Activated T-helper 9 cell treated with anti-CD3 and anti-CD28 coated beads, Interleukin-2, amount 50 U/mL, for 16 hours (primary cell): ENCODE measurements around the gene SH2D5.

Experiments used
- DNase-seq: peaks from one replicate; pipeline ENCODE4 v3.0.0-alpha.2; 2020; ENCODE audit warnings: low read depth

SH2D5 gene

DNA sequence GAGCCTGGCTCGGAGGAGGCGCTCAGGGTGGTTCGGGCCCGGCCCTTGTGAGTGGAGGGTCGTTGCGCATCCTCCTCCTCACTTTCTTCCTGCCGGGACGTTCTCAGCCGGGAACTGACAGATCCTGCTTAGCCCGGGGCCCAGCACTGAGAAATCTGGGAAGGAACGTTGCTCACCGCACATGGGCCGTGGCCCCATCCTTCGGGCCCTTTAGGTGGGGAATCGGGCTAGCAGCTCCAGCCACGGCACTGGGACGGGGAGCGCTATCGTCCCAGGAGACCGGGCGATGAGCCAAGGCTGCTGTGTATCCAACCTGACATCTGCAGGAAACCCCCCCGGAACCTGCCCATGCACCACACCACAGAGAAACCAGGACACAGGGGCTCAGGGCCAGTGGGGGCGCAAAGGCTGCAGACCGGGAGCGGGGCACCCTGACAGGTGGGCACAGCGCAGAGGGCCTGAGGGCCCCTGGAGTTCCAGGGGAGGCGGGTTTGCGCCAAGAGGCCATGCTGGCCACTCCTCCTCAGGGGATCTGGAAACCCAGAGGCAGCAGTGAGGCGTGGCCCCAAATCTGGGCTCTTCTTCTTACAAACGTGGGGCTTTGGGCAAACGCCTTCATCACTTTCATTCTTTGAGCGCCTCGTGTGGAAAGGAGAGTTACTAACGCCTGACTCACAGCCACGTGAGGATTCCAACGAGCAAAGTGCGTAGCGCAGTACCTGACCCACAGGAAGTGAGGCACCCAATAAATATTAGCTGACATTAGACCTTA is at the start of gene SH2D5:
Gene SH2D5, minus strand, starts transcription at position 116 of the 772 bp plus-strand sequence. CDS start 4,659 bp downstream, outside the sequence.
- DNase-seq, result peak; percentile 56

DNA sequence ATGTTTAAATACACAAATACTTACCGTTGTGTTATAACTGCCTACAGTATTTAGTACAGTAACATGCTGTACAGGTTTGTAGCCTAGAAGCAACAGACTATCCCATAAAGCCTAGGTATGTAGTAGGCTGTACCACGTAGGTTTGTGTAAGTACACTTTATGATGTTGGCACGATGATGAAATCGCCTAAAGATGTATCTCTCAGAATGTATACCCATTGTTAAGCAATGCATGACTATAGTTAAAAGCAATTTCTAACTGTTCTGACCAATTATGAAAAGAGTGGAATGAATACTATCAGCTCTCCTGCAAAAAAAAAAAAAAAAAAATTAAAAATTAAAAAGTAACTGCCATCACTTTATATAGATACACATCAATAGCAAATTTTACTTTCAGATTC is 43.2 kb upstream of the SH2D5 start:
- no peak for DNase-seq

DNA sequence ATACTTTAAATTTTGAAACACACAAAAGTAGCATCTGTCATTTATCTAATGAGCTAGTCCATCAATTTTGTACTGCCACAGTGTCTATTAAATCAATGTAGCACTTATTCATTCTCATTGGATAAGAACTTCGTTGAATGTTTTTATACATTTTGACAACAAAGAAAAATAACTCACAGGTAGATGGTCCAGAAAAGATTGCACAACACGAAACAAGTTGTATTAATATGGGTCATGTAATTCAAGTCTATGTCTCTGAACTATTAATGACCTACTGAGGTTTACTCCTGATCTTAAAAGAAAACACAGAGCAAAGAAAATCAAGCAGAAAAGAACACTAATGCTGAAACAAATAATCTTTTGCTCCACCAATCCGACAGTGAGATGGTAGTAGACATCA is 39.3 kb upstream of the SH2D5 start:
- DNase-seq, result no peak

DNA sequence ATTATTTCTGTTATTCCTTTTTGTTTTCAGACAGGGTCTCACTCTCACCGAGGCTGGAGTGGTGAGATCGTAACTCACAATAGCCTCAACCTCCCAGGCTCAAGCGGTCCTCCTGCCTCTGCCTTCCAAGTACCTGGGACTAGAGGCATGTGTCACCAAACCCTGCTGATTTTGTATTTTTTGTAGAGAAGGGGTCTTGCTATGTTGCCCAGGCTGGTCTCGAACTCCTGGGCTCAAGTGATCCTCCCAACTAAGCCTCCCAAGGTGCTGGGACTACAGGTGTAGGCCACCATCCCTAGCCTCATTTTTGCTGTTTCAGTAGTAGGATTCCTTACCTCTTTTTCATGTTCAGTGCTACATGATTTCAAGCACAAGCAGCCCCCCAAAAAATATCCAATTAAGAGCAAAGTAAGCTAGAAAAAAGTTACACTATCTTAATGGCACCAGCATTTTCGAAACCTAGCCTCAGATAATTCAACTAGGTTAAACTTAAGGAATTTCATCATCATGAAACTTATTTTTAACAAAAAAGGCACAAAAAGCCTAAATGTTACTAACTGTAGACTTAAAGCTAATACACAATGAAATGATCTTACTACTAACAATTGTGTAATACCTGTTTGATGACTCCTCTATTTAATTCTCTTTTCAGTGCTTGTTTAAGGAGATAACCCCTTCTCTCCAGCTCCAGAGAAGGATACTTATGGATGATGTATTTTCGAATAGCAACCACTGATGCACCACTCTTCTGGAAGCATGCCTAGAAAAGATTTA is 38.0 kb upstream of the SH2D5 start:
- no peak for DNase-seq

DNA sequence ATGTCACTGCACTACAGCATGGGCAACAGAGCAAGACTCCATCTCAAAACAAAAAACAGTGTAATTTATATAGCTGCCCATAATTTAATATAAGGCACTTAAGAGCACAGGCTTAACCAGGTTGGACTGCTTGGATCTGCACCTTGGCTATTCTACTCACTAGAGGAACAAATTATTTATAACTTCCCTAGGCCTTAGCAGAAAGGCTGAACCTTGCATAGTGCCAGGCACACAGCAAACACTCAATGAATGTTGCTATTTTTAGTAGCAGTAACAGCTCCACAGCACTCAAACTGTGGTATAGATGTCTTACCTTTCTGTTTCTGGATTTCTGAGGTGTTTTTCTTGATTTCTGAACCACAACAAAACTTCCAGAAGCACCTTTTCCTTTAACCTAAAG is 34.8 kb upstream of the SH2D5 start:
- no peak for DNase-seq

DNA sequence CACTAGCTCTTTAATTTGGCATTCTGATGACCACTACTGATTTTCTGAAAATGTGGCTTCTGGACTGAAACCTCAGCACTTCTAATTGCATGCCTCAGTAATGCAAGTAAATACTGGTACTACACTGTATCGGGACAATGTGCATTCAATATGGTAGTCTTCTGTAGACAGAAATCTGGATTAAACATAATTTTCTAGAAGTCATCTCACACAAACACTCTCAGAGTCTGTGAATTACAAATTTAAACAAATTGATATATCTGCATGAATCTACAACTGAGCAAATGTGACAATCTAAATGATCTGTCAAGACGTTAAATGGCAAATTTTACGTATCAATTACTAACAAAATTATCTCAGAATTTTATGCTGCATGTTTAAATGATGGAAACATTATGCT is 30.9 kb upstream of the SH2D5 start:
- no peak for DNase-seq

DNA sequence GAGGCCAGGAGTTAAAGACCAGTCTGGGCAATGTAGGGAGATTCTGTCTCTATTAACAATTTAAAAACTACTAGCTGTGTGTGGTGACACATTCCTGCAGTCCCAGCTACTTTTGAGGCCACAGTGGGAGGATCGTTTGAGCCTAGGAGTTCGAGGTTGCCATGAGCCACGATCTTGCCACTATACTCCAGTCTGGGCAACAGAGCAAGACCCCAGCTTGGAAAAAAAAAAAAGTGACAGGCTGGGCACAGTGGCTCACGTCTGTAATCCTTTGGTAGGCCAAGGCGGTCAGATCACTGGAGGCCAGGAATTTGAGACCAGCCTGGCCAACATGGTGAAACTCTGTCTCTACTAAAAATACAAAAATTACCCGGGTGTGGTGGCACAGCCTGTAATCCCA is 27.8 kb upstream of the SH2D5 start:
- DNase-seq, result no peak

DNA sequence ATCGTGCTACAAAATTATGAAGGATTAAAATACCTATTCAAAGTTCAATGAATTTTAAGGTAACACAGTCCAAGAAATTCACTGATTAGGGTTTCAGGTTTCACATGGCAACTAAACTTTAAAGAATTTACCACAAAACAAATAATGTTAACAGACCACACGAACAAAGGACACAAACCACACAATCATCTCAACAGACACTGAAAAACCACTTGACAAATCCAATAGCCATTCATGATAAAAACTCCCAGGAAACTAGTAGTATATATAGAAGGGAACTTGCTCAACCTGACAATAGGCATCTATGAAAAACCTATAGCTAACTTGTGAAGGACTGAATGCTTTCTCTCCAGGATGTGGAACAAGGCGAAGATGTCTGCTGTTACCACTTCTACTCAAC is 21.1 kb upstream of the SH2D5 start:
- no peak for DNase-seq

DNA sequence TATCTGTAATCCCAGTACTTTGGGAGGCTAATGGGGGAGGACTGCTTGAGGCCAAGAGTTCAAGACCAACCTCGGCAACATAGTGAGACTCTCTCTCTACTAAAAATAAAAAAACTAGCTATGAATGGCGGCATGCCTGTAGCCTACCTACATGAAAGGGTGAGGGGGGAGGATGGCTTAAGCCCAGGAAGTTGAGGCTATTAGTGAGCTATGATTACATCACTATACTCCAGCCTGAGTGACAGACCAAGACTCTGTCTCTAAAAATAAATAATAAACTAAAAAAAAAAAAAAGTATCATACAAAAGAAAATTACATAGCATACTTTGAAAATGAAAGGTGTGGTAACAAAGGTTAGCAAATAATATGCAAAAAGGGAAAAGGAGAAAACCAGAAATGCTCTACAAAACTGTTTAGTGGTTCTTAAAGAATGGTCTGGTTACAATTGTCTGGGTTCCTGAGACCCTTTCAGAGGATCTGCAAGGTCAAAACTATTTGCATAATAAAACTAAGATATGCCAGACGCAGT is 19.0 kb upstream of the SH2D5 start:
- DNase-seq, result no peak

DNA sequence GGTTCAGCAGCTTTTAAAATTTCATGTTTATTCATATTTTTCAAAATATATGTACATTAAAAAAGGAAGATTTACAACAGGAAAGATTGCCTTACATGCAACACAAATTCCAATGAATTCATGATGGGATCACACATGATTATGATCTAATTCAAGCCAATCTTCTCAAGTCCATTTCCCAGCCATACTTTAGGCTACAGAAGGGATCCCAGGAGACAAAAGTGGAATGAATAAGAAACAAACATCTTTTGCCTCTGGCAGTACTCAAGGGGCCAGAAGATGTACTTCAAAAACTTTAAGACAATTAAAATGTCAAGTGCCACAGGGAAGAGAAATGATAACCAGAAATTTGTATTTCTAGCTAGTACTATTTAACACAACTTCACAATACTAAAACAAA is 10.2 kb upstream of the SH2D5 start:
- no peak for DNase-seq

DNA sequence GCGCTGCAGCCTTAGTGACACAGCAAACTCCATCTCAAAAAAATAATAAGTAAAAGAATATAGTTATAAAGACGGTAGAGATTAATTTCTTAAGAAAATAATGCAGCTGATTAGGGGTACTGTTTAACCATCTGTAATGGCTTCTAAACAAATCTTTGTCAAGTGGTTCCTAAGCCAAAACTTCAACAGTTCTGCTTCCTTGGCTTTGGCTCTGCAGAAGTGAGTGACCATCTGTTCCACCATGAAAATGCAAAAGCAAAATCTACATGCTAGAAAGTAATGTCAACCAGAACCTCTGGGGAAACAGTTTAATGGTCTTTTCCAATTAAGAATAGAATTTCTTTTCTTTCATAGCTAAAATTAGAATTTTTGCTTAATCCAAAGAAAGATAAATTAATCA is 8.3 kb upstream of the SH2D5 start:
- DNase-seq, result no peak

DNA sequence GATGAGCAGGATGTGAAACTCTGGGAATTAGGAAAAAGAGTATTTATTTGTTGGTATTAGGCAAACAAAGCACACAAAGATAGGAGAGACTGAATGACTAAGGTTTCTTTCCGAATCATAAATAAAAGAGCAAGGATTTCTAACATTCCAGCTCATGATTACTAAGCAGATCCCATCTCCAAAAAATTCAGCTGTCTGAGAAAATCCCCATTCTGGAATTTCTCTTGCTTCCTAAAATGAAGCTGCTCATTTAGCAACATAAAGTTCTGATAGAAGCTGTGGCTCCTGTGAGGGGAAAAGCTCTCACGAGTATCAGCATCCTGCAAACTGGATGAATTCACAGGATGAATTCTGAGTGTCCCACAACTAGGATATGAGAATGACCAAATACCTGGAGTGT is 6.7 kb upstream of the SH2D5 start:
- DNase-seq, result no peak

DNA sequence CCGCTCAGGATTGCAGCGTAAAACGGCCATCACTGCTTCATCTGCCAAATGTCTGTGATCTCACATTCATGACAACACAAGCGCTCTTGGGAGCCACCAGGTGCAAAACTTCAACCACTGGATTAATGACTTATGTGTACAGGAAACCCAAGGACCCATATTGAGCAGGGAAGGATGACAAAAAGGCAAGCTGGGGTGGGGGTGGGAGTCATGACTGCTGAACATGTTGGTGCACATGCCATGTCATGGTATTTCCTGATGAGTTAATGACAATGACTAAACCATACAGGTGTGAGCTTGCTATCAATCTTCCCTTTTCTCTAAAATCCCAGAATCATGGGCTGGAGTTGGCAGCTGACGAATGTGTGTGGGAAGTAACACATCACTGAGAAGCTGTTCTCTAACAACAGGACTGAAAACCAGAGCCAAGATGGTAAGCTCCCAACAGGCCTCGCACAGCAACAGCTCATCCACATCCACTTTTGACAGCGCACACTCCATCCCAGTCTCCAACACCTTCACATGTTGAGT is 3.1 kb upstream of the SH2D5 start:
- no peak for DNase-seq

DNA sequence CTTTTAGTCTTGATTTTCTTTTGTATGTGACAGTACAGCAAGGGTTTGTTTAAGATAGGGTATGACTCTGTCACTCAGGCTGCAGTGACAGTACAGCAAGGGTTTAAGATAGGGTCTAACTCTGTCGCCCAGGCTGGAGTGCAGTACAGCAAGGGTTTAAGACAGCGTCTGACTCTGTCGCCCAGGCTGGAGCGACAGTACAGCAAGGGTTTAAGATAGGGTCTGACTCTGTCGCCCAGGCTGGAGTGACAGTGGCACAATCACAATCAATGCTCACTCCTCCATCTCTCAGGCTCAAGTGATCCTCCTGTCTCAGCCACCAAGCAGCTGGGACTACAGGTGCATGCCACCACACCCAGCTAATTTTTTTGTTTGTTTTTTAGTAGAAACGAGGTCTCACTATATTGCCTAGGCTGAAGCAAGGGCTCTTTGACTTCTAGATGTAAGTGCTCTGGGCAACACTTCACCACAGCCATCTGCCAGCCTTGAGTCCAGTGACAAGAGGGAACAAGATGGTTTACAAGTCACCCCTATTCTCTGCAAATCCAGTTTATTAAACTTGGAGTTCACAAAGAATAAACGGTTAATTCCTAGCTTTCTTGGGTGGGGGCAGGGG is 965 bp upstream of the SH2D5 start:
- no peak for DNase-seq

DNA sequence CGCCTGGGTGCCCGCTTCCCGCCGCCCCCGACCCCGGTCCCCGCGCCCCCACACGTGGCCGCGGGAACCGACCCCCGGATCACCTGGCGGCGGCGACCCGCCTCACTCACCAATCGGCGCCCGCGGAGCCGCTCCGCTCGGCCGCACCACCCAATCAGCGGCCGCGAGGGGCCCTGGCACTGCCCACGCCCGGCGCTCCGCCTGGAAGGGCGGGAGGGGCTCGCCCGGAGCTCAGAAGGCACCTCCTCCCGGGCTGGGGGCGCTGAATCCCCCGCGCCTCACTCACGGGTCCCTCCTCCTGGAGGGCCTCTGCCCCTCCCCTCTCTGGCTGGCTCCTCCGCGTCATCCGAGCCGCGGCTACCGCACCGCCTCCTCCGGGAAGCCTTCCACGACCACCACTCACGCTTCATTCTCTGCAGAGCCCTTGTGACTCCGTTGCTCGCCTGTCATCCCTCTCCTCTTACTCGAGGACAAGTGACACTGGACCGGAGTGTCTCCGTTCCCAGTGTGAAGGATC is 374 bp downstream of the SH2D5 start:
- DNase-seq, result peak; percentile 29

DNA sequence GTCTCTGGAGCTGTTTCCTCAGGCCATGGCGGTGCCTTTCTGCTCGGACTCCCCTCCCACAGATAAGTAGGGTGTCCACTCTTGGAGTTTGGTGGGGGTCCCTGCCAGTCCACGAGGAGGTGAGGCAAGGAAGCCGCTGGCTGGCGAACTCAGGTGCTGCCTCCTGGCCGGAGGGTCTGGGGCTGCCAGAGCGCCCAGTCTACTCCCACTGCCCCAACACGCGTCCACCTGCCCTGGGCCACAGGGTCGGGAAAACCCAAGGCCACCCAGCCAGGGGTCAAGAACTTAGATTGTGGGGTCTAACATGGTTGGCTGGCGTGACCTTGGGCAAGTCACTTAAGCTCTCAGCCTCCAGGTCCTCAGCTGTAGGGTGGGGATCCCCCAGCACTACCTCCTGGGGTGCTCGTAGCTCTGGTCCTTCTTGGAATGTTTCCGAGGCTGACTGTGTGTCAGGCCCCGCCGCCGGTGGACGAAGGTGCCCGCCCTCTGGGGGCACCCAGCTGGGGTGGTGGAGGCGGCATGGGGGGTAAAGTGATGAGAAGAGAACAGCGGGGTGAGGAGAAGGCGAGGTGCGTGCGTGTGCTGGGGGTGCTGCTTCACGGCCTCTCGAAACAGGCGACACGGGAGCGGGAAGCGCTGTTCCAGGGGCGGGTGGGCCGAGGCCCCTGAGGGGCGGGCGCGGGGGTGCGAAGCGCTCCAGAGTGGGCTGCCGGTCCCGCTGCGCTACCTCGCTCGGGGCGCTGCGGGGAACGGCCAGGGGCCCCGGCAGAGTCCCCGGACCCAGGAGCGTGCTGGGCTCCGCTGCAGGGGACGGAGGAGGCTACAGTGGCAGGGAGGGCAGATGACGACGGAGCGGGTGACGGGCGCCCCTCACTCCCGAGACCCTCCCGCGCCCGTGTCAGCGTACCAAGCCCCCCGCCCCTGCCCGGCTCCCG is 1.2 kb downstream of the SH2D5 start:
- DNase-seq, result no peak

DNA sequence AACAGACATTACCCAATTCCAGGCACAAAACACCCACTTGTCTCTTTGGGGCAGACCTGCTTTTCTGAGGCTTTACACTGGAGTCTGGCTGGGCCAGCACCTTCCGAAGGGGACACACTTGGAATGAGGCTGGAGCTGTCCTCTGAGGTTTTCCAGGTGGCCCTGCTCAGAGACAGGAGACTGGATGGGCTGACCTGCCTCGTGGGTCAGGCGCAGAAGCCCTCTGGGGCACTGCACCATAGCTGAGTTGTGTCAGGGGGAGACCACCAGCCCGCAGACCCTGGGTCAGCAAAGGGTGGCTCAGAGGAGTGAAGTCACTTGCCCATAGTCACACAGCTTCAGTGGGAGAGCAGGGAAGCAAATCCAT is 1.8 kb downstream of the SH2D5 start:
- DNase-seq, result no peak

DNA sequence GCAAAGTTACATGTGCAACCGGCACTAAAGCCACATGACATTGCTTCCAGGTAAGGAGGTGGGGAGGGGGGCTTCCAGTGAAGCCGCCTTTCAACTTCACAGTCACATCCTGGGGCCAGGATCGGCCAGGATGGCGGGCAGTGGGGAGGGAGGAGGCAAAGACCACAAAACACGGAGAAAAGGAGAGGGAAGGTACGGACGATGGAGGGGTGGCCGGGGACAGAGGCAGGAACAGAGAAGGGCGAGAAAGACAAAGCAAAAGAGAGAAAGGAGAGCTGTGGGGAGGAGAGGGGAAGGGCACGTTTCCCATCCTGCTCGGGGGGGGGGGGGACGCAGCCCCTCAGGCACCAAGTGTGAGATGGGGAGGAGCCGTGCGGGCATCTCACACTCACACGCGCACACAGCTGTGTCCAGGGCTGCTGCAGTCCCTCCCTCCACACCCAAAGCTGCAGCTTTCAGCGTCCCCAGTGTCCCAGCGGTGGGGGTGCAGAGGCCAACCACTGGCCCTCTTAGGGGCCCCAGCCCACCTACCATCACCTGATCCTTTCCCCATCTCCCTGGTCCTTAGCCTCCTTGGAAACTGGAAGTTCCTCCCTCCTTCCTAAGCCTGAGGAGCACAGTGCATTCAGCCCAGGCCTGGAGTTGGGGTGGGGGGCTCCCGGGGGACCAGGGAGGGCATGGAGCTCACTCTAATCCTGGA is 2.4 kb downstream of the SH2D5 start:
- DNase-seq, result no peak

DNA sequence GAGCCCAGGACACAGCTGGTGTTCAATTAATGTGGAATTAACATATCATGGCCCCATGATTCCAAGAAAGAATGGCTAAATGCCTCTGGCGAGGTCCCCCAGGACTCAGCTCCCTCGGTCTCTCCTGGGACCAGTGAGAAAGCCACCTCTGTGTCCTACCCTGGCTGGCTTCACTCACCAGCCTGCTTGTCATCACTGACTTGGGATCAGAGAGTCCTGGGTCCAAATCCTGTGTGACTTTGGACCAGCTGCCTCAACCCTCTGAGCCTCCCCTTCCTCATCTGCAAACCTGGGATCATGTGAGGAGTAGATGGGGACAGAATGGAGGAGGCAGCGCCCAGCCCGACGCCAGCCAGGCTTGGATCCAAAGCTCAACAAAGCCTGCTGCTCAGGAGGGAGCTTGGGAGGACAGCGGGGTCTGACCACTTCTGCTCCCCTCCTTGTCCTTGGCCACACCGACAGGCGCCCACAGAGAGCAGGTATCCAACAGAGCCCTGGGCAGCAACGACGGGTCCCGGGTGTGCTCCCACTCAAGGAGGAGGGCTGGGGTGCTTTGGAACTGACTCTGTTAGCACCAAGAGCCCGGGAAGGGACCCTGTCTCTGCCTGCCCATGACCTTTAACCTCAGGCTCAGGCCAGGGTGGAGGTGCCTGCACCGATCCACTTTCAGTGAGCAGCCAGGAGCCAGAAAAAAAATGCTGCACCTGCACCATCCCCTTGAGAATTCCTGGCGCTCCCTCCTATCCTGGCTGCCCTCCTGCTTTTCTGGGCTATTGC is 3.2 kb downstream of the SH2D5 start:
- no peak for DNase-seq
